SK-N-SH (cell line): Measurements from ENCODE around the gene STT3B. TPM values are rescaled to one million over a fixed set of nuclear protein-coding genes. Genes with fewer than 3 reads are reported as not detected.

Experiments used
- CTCF ChIA-PET: fragments of 300-600, 350-600 bp; formaldehyde crosslinking; extraction: SDS; loops from one replicate; lab custom pipeline; 2021; lab: Yijun Ruan, JAX
- POLR2A ChIA-PET: fragments of 350-600 bp; sonication (Branson Sonifier 250); formaldehyde crosslinking; extraction: SDS; loops from one replicate; lab custom pipeline; 2020; ENCODE audit warnings: antibody characterized with exemption, inconsistent platforms; lab: Yijun Ruan, JAX
- DNase-seq: peaks from one replicate; pipeline ENCODE4 v3.0.0; 2012
- H2AFZ ChIP-seq: fragments of 200-600 bp; sonication (generic); 2 replicates; pipeline ENCODE4 v1.8.1; 2016; ENCODE audit warnings: antibody characterized with exemption, mild to moderate bottlenecking, low read depth
- H3F3A ChIP-seq: fragments of 200-600 bp; sonication (generic); replicated peaks from 2 replicates; pipeline ENCODE3; 2016; ENCODE audit warnings: antibody characterized with exemption, mild to moderate bottlenecking; ENCODE audit not compliant: insufficient read depth
- H3K27ac ChIP-seq, 2 experiments: fragments of 200-500 bp in 1 of 2; fragments of 200-600 bp in 1 of 2; sonication (Bioruptor generic) in 1 of 2; sonication (generic), shearing (Covaris generic) in 1 of 2; 2 replicates each; pipeline versions ENCODE4 v1.5.1 to v1.6.1; 2014 to 2016; ENCODE audit warnings: low read depth in 2 of 2, inconsistent platforms in 1 of 2, low read length in 1 of 2, mild to moderate bottlenecking in 1 of 2, mixed read lengths in 1 of 2
- H3K27me3 ChIP-seq: fragments of 200-600 bp; sonication (generic), shearing (Covaris generic); 2 replicates; pipeline ENCODE4 v1.6.1; 2016; ENCODE audit warnings: mixed run types; ENCODE audit not compliant: insufficient read depth
- H3K36me3 ChIP-seq, 2 experiments: fragments of 200-500 bp in 1 of 2; fragments of 200-600 bp in 1 of 2; sonication (Bioruptor generic) in 1 of 2; sonication (generic) in 1 of 2; replicated peaks in 1 of 2; 2 replicates each; pipeline versions ENCODE3 to v1.5.1; 2014 to 2016; ENCODE audit warnings: low read length in 1 of 2, mild to moderate bottlenecking in 1 of 2; ENCODE audit not compliant: insufficient read depth in 2 of 2, control insufficient read depth in 1 of 2
- H3K4me1 ChIP-seq, 2 experiments: fragments of 200-500 bp in 1 of 2; fragments of 200-600 bp in 1 of 2; sonication (Bioruptor generic) in 1 of 2; sonication (generic), shearing (Covaris generic) in 1 of 2; 2 replicates each; pipeline versions ENCODE4 v1.5.1 to v1.6.1; 2014 to 2016; ENCODE audit warnings: low read depth in 1 of 2, low read length in 1 of 2, mixed run types in 1 of 2; ENCODE audit not compliant: insufficient read depth in 2 of 2, control insufficient read depth in 1 of 2
- H3K4me2 ChIP-seq: fragments of 200-600 bp; sonication (generic), shearing (Covaris generic); 2 replicates; pipeline ENCODE4 v1.6.1; 2017; ENCODE audit warnings: mixed run types
- H3K4me3 ChIP-seq, 2 experiments: fragments of 200-500 bp in 1 of 2; fragments of 200-600 bp in 1 of 2; sonication (Bioruptor generic) in 1 of 2; sonication (generic), shearing (Covaris generic) in 1 of 2; 2 replicates each; pipeline versions ENCODE4 v1.5.1 to v1.8.1; 2014 to 2016; ENCODE audit warnings: low read depth in 2 of 2, inconsistent platforms in 1 of 2, low read length in 1 of 2, mild to moderate bottlenecking in 1 of 2, mixed read lengths in 1 of 2, moderate library complexity in 1 of 2
- H3K79me2 ChIP-seq: fragments of 200-600 bp; sonication (generic); 2 replicates; pipeline ENCODE4 v1.8.1; 2017; ENCODE audit warnings: mild to moderate bottlenecking; ENCODE audit not compliant: insufficient read depth
- H3K9ac ChIP-seq: fragments of 200-600 bp; sonication (generic); 2 replicates; pipeline ENCODE4 v1.6.1; 2017; ENCODE audit warnings: mixed run types
- H3K9me2 ChIP-seq: fragments of 200-600 bp; sonication (generic); 2 replicates; pipeline ENCODE4 v1.6.1; 2017; ENCODE audit warnings: mixed run types
- H3K9me3 ChIP-seq: fragments of 200-600 bp; sonication (generic); 2 replicates; pipeline ENCODE4 v1.6.1; 2017; ENCODE audit warnings: mixed run types, mild to moderate bottlenecking, moderate library complexity
- H4K20me1 ChIP-seq: fragments of 200-600 bp; sonication (generic); 2 replicates; pipeline ENCODE4 v1.6.1; 2017; ENCODE audit warnings: mild to moderate bottlenecking, mixed run types; ENCODE audit not compliant: insufficient read depth
- CHD2 ChIP-seq: fragments of 150-350 bp; IDR thresholded peaks from 2 replicates; pipeline ENCODE4 v1.6.1; 2018; ENCODE audit warnings: low read length; ENCODE audit not compliant: partially characterized antibody
- CTCF ChIP-seq: fragments of 200-600 bp; sonication (generic); IDR thresholded peaks from 2 replicates; pipeline ENCODE4 v1.6.1; 2017; ENCODE audit warnings: antibody characterized with exemption, mild to moderate bottlenecking, moderate library complexity
- EP300 ChIP-seq, 2 experiments: IDR thresholded peaks; 2 replicates each; pipeline versions ENCODE4 v1.4.0 to v1.6.1; 2012; ENCODE audit warnings: borderline replicate concordance in 1 of 2, low read depth in 1 of 2, low read length in 1 of 2
- FOXJ3 ChIP-seq: sonication (generic); formaldehyde crosslinking; IDR thresholded peaks from 2 replicates; pipeline ENCODE4 v1.5.1; 2020; ENCODE audit warnings: mild to moderate bottlenecking, missing genetic modification reagents
- JUND ChIP-seq: IDR thresholded peaks from 2 replicates; pipeline ENCODE4 v1.4.0; 2012
- MAX ChIP-seq: IDR thresholded peaks from 2 replicates; pipeline ENCODE4 v1.4.0; 2012; ENCODE audit warnings: low read depth
- POLR2AphosphoS5 ChIP-seq: IDR thresholded peaks from 2 replicates; pipeline ENCODE4 v1.6.1; 2012; ENCODE audit warnings: low read depth, low read length
- REST ChIP-seq: IDR thresholded peaks from 2 replicates; pipeline ENCODE4 v1.6.1; 2012; ENCODE audit warnings: mild to moderate bottlenecking, low read depth, low read length, moderate library complexity
- RFX5 ChIP-seq: IDR thresholded peaks from 2 replicates; pipeline ENCODE4 v1.6.1; 2012; ENCODE audit warnings: mild to moderate bottlenecking, improper control_type of control experiment, low read length
- YY1 ChIP-seq: IDR thresholded peaks from 2 replicates; pipeline ENCODE4 v1.4.0; 2012; ENCODE audit warnings: low read depth, mild to moderate bottlenecking
- ZBTB33 ChIP-seq: IDR thresholded peaks from 2 replicates; pipeline ENCODE4 v1.4.0; 2012; ENCODE audit warnings: low read depth, borderline replicate concordance
- WGBS: methylation state at CpG from one replicate; pipeline ENCODE4 v1.1.6; 2017; ENCODE audit warnings: low lambda C conversion rate; 5-methylcytosine and 5-hydroxymethylcytosine counted together
- polyA plus RNA-seq, 3 experiments: library from polyadenylated mRNA; depleted of rRNA; stranded (reverse); fragments of >200 nt; gene quantifications; 2 replicates each; pipeline ENCODE4 v1.2.3, GENCODE V29; 2012
- TF ChIP-seq, protein P1 (sequence below): IDR thresholded peaks from 2 replicates; pipeline ENCODE4; 2012
- TF ChIP-seq, protein P2 (sequence below): fragments of 150-350 bp; IDR thresholded peaks from 2 replicates; pipeline ENCODE4 v1.6.1; 2017; ENCODE audit warnings: antibody characterized with exemption, low read length, low read depth, borderline replicate concordance

The STT3B gene
- polyA plus RNA-seq, 1 of the 3 experiments (the other 2 are of a cell fraction): 27.9 TPM

- no peak overlapping the region for H3K4me3 ChIP-seq
- no peak overlapping the region for H3K9ac ChIP-seq
- H2AFZ ChIP-seq: no peak overlapping the region
- no peak overlapping the region for H3K4me2 ChIP-seq
- H3K27ac ChIP-seq: no peak overlapping the region
- peaks cover 71% of the 10 kb centered on the region for H4K20me1 ChIP-seq
- H3K9me3 ChIP-seq: no peaks in the 10 kb centered on the region
- H3K79me2 ChIP-seq: peaks cover 93% of the 10 kb centered on the region
- ChIA-PET POLR2A (no interaction called here), CTCF (interaction anchor here (1.0 to 1.6 kb wide), 4 partner anchors 14 to 200 kb away, joined by 3 to 7 read pairs (median 3); partner anchors contain the start of gene STT3B)
- no peaks in the 10 kb centered on the region for H3K36me3 ChIP-seq
- H3F3A ChIP-seq: no peaks in the 10 kb centered on the region
- no peaks in the 10 kb centered on the region; a peak in 1 of 4 replicates for H3K4me1 ChIP-seq
- TF ChIP-seq FOXJ3 (CRISPR knock-in tag) (no peak), ZBTB33 (no peak), MAX (no peak), CTCF (no peak), REST (no peak), CHD2 (no peak), RFX5 (no peak), YY1 (no peak), JUND (no peak), EP300 (IDR thresholded peaks at IDR 0.05; ENCODE audit: borderline replicate concordance in 1 of 2, low read depth in 1 of 2, low read length in 1 of 2) (no peak), POLR2AphosphoS5 (no peak)
- TF ChIP-seq, protein P1, sequence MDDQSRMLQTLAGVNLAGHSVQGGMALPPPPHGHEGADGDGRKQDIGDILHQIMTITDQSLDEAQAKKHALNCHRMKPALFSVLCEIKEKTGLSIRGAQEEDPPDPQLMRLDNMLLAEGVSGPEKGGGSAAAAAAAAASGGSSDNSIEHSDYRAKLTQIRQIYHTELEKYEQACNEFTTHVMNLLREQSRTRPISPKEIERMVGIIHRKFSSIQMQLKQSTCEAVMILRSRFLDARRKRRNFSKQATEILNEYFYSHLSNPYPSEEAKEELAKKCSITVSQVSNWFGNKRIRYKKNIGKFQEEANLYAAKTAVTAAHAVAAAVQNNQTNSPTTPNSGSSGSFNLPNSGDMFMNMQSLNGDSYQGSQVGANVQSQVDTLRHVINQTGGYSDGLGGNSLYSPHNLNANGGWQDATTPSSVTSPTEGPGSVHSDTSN: no peak
- TF ChIP-seq, protein P2, sequence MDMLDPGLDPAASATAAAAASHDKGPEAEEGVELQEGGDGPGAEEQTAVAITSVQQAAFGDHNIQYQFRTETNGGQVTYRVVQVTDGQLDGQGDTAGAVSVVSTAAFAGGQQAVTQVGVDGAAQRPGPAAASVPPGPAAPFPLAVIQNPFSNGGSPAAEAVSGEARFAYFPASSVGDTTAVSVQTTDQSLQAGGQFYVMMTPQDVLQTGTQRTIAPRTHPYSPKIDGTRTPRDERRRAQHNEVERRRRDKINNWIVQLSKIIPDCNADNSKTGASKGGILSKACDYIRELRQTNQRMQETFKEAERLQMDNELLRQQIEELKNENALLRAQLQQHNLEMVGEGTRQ: no peak
- no peaks in the 10 kb centered on the region for H3K9me2 ChIP-seq
- 100% methylated on average over 1 of the region's 1 CpG for WGBS
- no peaks in the 10 kb centered on the region for H3K27me3 ChIP-seq
- no peak for DNase-seq
These were observed 35.9 kb downstream of the STT3B start for GRCh38 chr3:31568649-31569048.
